Kidney (tissue), 14 donors: ENCODE results near the gene SHOX. TPM values are rescaled to one million over a fixed set of nuclear protein-coding genes. Genes with fewer than 3 reads are reported as not detected.

Experiments
- DNase-seq, 5 donors: peaks; one replicate each; pipeline ENCODE4 v3.0.0-alpha.2; 2013 to 2020
- FAIRE-seq: peaks from 2 replicates; lab custom pipeline; 2012; peaks lifted over from hg19 to GRCh38; lab: Jason Lieb, UNC
- H3K27ac ChIP-seq, 2 donors: one replicate each; pipeline ENCODE4 v1.7.0; 2013; ENCODE audit warnings: low read depth in 2 of 2, low read length in 2 of 2, inconsistent platforms in 1 of 2
- H3K27me3 ChIP-seq: one replicate; pipeline ENCODE4 v1.7.1; 2013; ENCODE audit warnings: low read length, inconsistent platforms; ENCODE audit not compliant: control insufficient read depth, insufficient read depth
- H3K36me3 ChIP-seq, 3 donors: one replicate each; pipeline versions ENCODE4 v1.7.0 to v1.7.1; 2013; ENCODE audit warnings: low read length in 3 of 3, control low read depth in 1 of 3, inconsistent platforms in 1 of 3; ENCODE audit not compliant: insufficient read depth in 3 of 3, control insufficient read depth in 2 of 3
- H3K4me1 ChIP-seq, 3 donors: one replicate each; pipeline versions ENCODE4 v1.7.0 to v1.7.1; 2013; ENCODE audit warnings: low read length in 3 of 3, inconsistent platforms in 1 of 3, low read depth in 1 of 3; ENCODE audit not compliant: control insufficient read depth in 2 of 3, insufficient read depth in 2 of 3
- H3K4me3 ChIP-seq, 3 donors: one replicate each; pipeline versions ENCODE4 v1.7.0 to v1.8.1; 2013; ENCODE audit warnings: low read length in 3 of 3, control low read depth in 1 of 3, inconsistent platforms in 1 of 3
- H3K9ac ChIP-seq, 3 donors: one replicate each; pipeline versions ENCODE4 v1.7.0 to v1.7.1; 2013; ENCODE audit warnings: low read length in 3 of 3, control low read depth in 1 of 3, inconsistent platforms in 1 of 3
- H3K9me3 ChIP-seq, 3 donors: one replicate each; pipeline versions ENCODE4 v1.7.0 to v1.7.1; 2013; ENCODE audit warnings: low read length in 3 of 3, control low read depth in 1 of 3, inconsistent platforms in 1 of 3; ENCODE audit not compliant: control insufficient read depth in 2 of 3, insufficient read depth in 1 of 3
- intact Hi-C: fragments of 100-400 bp; cut with DNase I; formaldehyde crosslinking; loops from one replicate; pipeline ENCODE4 v1.11.1; 2022
- polyA plus RNA-seq: library from polyadenylated mRNA; stranded (reverse); fragments of 350-450 nt; fragmentation: Illumina TruSeq; extraction: RNeasy Lipid Tissue Mini Kit (QIAGEN cat#74804); gene quantifications from one replicate; pipeline ENCODE4 v1.2.3, GENCODE V29; 2014; ENCODE audit warnings: low read depth, low replicate concordance; ENCODE audit not compliant: insufficient read depth
- total RNA-seq: library from RNA; stranded (reverse); fragmentation: NEBNext Ultra II Directional; extraction: Animal tissue kit (Norgen Biotek cat#: 25700); gene quantifications from one replicate; pipeline ENCODE4 v1.2.1, GENCODE V29; 2021
- TF ChIP-seq, protein P1 (sequence below): IDR thresholded peaks from 3 replicates; pipeline ENCODE4 v1.5.1; 2012; ENCODE audit warnings: mild to moderate bottlenecking, moderate library complexity, borderline replicate concordance; ENCODE audit not compliant: insufficient read depth; ENCODE audit errors: extremely low read depth
- donor health status: control.
- donor health status: control.
- donor health status: control.
- donor health status: control.
- donor health status: control.
- donor health status: DM: yes; HTN: yes; CAD: no.
- donor health status: Normal renal cell carcinoma (clear cell type).

The SHOX gene
- total and polyA plus RNA-seq, 2 donors from 2014 or later = not detected

DNA sequence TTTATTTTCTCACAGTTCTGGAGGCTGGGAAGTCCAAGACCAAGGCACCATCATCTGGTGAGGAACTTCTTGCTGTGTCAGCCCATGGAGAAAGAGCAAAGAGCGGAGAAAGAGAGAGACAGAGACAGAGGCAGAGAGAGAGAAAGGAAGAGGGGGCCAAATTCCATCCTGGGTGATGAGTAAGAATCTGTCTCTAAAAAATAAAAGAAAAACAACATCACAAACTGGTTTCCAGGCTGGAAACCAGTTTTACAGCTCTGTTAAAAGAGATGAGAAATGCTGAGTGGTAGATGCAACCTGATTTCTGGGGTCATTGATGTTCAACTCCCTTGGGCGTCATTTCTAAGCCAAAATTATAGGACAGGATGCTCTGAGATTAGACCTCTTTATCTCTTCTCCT lies 72.9 kb downstream of the SHOX start:
- Histone ChIP-seq H3K9me3 (peaks cover 0 to 30% (median 3%) of the 10 kb centered on the region in 3 donors), H3K4me1 (no peaks in the 10 kb centered on the region), H3K27ac (no peak overlapping the region), H3K36me3 (no peaks in the 10 kb centered on the region), H3K27me3 (no peaks in the 10 kb centered on the region), H3K4me3 (no peak overlapping the region), H3K9ac (no peak overlapping the region)
- FAIRE-seq = no peak
- TF ChIP-seq, protein P1, sequence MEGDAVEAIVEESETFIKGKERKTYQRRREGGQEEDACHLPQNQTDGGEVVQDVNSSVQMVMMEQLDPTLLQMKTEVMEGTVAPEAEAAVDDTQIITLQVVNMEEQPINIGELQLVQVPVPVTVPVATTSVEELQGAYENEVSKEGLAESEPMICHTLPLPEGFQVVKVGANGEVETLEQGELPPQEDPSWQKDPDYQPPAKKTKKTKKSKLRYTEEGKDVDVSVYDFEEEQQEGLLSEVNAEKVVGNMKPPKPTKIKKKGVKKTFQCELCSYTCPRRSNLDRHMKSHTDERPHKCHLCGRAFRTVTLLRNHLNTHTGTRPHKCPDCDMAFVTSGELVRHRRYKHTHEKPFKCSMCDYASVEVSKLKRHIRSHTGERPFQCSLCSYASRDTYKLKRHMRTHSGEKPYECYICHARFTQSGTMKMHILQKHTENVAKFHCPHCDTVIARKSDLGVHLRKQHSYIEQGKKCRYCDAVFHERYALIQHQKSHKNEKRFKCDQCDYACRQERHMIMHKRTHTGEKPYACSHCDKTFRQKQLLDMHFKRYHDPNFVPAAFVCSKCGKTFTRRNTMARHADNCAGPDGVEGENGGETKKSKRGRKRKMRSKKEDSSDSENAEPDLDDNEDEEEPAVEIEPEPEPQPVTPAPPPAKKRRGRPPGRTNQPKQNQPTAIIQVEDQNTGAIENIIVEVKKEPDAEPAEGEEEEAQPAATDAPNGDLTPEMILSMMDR = no peak
- DNase-seq = no peak
- intact Hi-C loops = no loop called here

DNA sequence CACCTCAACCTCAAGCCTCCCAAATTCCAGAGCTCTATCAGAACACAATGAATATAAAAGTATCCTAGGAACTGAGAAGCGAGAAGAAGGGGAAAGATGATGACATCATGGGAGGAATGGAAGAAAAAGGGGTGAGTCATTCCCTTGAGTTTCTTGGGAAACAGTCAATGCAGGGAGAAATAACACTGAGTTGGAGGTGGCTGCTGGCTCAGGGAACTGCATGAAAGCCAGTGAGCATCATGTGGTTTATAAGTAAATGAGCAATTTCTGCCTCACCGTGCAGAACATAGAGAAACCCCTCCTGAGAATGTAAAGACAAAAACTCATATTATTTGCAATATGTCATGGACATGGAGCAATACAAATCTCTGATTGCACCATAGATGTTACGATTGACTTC lies 73.3 kb downstream of the SHOX start:
- H3K4me3 ChIP-seq = no peak overlapping the region
- H3K9ac ChIP-seq = no peak overlapping the region
- H3K27ac ChIP-seq = no peak overlapping the region
- H3K4me1 ChIP-seq = no peaks in the 10 kb centered on the region
- H3K27me3 ChIP-seq = no peaks in the 10 kb centered on the region
- TF ChIP-seq, protein P1 = no peak
- H3K36me3 ChIP-seq = no peaks in the 10 kb centered on the region
- DNase-seq = no peak
- intact Hi-C loops = no loop called here
- no peak for FAIRE-seq
- peaks cover 0 to 30% (median 3%) of the 10 kb centered on the region in 3 donors for H3K9me3 ChIP-seq

Other genes with a start within 250 kb of the SHOX start
- gene PPP2R3B, start 243.9 kb upstream of the SHOX start, total RNA-seq = 14.4 TPM
- gene PPP2R3B, start 243.9 kb upstream of the SHOX start, polyA plus RNA-seq = 14.1 TPM